NCI-H2081 (cell line): ENCODE results near the gene ABCC12.
"Not testable (repeated sequence)": the region's sequence is repeated elsewhere in the genome, so short reads cannot be mapped to it uniquely, and the experiment has no call there.

Source experiments
- DNase-seq, 2 experiments: peaks; one replicate each; lab custom pipeline; 2025; lab: John Stamatoyannopoulos, UW

Gene ABCC12

DNA sequence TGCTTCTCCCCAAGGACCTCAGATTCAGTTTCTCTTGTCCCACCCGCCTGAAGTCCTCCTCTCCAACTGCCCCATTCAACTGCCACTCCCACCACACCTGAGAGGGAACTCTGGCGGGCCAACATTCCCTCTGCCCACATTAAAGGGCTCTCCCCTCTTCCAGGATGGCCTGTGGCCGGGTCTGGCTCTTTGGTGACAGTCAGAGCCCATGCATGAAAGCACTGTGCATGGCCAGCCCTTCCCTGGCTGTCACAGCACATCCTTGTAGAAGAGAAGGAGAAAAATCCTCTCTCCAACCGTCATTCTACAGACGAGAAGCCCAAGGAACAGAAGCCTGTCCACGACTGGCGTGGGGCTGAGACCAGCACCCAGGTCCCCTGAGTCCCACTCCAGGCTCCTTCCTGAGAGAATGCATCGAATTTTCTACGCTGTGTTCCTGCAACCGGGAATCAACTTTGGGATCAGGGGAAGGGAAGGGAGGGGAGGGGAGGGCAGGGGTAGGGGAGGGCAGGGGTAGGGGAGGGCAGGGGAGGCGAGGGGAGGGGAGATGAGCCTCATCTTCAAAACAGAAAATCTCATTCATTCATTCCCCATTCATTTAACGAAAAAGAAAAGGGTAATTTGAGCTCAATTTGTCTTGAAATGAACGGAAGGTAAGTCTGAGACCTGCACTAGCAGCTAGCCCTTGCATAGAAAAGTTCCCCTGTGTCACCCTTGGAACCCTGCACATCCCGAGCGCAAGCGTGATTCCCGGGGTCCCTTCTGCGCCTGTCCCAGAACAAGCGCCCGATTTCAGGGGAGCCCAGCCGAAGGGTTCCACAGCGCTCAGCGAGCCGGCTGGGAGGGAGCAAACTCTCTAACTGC, at the start of gene ABCC12:
Gene ABCC12 (minus strand): TSS at position 68 of the 864 bp plus-strand sequence. CDS start 9,569 bp downstream, outside the sequence.
- DNase-seq, result no peak

DNA sequence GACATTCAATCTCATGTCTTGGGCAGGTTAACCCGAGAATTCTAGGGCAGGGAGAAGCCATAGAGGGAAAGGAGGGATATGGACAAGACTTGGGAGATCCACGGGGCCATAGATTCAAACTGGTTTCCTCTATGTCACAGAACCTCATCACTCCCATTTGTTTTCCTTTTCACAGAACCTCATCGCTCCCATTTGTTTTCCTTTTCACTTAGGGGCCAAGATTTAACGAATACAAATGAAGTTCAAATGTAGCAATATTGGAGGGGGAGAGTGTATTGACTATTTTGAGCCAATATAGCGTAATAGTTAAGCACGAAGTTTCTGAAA, 49.0 kb upstream of the ABCC12 start:
- no peak for DNase-seq

DNA sequence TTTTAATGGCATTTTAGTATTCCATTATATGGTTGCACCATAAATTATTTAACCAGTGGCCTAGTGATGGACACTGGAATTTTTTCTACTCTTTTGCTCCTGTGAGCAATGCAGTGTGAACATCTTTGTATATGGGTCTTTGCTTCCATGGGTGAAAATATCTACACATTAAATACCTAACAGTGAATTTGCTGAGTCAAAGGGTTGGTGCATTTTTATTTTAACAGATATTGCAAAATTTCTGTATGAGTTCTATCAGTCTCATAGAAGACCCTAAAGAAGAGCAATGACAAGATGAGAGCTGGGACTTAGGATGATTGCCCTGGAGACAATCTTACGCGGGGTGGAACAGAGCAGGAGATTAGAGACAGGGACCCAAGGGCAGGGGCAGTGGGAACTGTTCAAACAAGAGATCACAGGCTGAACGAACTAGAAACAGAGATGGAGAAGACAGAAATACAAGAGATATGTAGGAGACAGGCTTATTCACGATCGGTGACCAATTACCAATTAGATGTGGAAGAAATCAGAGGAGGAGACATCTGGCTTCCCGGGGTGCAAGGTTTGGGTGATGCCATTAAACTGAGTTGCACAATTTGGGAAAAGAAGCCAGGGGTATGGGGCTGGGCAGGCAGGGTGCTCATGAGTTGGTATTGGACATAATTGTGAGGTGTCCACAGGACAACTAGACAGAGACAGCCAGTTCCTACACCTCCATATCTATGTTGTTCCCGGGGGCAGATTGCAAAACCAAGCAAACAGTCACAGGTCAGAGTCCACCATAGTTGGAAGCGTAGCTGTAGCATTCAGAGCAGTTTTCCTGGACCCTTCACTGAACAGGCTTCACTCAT, 48.4 kb upstream of the ABCC12 start:
- DNase-seq, result no peak

DNA sequence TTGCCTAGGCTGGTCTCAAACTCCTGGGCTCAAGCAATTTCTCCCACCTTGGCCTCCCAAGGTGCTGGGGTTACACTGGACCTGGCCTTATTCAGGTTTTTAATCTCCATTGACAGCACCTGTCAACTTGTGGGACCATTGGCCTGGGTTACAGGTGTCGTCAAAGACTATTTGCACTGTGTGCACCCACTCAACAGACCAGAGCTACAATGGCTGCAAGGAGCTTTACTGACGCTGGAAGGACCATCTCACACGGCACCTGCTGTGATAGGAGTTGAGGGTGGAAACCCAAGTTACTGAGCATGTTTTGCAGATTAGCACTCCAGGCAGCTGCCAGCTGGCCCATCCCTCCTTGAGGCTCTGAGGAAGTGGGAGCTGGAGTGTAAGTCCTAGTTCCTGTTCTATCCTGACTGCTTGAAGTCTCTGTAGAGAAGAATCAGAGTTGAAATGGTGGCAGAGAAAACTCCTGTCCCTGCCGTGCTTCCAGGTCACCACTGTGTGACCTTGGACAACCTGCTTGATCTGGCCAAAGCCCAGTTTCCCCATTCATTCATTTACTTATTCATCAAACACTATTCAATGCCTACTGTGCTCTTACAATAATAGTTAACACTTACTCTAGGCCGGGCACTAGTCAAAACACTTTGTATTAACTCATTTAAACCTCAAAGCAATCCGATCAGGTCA, 45.9 kb upstream of the ABCC12 start:
- no peak for DNase-seq

DNA sequence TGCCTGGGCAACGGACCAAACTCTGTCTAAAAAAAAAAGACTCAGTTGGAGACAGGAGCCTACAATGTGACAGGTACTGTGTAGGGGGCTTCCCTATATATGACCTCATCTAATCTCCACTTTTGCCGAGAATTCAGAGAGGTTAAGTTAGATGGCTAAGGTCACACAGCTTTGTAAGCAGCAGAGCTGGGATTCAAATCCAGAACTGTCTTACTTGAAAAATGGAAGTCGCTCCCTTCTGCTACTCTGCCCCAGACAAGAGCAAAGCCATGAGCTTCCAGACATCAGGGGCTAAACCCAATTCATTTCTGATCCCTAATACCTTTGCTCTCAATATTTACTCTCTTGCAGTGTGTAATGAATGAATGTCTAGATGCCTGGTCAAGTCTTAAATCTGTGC, 41.5 kb upstream of the ABCC12 start:
- no peak for DNase-seq

DNA sequence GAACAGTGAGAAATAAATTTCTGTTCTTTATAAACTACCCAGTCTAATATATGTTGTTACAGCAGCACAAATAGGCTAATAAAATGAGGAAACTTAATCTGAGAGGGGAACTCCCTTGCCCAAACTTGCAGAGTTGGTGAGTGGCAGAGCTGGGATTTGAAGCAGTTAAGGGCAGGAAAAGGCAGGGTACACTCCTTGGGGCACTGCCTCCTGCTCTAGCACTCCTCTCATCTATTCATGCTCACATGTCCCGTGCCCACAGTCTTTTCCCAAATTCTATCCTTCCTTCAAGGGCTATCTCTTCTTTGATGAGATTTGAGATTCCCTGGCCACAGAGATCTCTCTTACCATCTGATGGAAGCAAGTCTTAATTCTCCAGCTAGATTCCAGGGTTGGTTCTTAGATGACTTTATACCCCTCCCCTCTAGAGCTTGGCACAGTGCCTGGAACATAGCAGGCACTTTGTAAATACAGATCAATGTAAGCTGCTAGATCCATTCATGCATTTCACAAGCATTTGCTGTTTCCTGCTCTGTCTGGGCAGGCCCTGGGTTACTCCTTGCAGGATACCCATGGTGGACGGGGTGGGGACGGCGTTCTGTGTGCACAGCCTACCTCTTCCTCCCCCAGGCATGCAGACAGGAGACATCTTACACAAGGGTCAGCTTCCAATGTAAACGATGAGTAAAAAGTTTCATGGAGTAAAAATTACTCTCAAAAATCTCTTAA, 39.2 kb upstream of the ABCC12 start:
- peak; percentile 23 to 64 for DNase-seq

DNA sequence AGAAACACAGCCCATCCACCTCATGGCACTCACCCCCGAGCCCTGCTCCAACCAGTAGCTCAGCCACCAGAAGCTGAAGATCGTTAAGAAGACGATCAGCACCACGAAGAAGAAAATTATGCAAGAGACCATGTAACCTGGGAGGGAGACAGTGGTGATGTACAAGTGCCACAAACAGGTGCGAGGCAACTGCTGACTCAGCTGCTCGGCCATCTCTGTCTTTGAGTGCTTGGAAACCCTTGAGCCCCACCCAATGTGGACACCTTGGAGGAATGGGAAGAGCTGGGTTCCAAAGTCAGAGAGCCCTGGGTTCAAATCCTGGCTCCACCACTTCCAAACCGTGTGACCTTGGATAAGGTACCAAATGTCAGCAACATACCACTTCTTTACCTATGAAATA, 38.1 kb upstream of the ABCC12 start:
- no peak for DNase-seq

DNA sequence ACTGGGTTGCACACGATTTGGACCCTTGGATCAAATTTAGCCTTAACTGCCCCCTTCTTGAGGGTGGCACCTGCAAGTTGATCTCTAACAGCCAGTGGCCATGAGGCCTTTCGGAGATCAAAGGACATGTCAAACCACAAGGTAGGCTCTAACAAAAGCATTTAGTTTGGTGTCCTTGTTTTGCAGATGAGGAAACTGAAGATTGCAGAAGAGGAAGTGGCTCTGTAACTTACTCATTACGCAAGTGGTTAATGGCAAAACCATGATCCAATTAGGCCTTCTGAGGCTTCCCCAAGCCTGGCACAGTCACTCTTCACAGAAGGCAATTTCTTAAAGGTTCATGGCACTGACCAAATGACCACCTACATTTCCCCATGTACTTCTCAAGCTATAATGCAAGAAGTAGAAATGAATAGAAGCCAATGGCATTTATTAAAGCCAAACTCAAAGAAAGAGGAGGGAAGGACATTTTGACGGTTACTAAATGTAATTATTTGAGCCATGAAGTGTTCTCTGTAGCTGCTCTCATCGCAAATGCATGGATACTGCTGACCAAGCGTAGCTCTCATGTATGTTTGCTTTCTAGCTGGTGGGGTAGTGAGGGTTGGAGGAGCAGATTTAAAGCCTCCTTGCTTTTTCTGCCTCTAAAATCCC, 32.8 kb upstream of the ABCC12 start:
- no peak for DNase-seq

DNA sequence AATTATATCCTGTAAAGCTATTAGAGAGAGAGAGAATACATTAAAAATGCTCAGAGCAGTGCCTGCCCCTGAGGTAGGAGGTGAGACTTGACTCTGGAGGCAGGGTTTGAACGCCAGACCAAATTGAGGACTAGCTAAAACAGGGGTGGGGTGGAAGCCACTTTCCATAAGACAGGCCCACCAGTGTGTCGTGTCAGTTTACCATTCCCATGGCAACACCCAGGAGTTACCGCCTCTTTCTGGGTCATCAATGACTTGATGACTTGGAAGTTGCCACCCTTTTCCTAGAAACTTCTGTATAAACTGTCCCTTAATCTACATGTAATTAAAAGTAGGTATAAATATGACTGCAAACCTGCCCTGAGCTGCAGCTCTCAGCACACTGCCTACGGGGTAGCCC, 32.0 kb upstream of the ABCC12 start:
- no peak for DNase-seq

DNA sequence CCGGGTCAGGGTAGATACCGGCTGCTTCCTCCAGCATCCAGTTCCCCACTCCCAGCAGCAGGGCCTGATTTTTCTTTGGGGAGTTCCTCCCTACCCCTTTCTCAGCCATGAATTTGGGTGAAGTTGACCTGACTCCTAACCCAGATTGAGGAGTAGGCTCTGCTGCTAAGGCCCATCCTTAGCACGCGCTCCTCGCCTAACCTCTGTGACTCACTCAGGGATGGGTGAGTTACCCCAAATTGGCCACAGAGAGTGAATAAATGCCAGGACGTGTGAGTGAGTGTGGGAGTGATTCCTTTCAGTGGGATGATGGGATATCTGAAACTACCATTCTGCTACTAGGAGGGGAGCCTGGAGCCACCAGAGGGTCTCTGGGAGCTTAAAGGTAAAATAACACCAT, 28.9 kb upstream of the ABCC12 start:
- DNase-seq, result no peak

DNA sequence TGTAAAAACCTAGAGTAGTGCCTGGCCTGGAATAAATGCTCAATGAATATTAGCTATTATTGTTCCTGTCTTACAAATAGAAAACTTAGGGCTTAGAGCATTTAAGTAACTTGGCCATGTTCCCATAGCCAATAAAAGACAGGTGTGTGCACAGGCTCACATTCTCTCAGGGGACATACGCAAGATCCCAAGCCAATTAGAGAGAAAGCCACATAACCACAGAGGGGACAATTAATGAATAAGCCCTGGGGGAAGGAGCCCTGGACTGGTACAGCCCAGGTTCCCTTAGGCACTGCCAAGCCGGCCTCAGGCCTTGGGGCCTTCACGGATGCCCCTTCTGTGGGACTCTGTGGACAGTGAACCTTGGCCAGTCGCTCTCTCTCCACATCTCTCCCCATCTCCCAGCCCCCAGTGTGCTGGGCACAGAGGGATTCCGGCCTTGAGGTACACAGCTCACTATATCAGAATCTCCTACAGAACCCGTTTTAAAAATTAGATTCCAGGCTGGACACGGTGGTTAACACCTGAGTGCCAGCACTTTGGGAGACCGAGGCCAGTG, 27.3 kb upstream of the ABCC12 start:
- peak; percentile 7 to 14 for DNase-seq

DNA sequence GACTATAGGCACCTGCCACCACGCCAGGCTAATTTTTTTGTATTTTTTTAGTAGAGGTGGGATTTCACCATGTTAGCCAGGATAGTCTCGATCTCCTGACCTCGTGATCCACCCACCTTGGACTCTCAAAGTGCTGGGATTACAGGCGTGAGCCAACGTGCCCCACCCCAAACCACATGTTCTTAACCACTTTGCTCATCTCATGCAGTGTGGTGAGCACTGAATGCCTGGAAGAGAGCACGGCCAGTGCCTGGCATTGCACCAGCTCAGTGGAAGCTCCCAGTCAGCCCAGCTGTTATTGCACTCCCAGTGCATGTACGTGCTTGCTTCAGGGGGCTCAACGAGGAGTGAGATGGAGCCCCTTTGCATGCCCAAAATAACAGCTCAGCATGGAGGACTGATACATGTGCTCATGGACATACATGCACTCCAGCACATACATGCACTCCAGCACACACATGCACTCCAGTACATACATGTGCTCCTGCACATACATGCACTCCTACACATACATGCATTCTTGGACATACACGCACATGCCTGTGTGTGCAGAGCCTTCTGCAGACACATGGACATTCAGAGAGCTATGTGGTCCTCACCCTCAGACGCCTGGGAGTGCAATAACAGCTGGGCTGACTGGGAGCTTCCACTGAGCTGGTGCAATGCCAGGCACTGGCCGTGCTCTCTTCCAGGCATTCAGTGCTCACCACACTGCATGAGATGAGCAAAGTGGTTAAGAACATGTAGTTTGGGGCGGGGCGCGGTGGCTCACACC, 26.1 kb upstream of the ABCC12 start:
- not testable (repeated sequence) for DNase-seq

DNA sequence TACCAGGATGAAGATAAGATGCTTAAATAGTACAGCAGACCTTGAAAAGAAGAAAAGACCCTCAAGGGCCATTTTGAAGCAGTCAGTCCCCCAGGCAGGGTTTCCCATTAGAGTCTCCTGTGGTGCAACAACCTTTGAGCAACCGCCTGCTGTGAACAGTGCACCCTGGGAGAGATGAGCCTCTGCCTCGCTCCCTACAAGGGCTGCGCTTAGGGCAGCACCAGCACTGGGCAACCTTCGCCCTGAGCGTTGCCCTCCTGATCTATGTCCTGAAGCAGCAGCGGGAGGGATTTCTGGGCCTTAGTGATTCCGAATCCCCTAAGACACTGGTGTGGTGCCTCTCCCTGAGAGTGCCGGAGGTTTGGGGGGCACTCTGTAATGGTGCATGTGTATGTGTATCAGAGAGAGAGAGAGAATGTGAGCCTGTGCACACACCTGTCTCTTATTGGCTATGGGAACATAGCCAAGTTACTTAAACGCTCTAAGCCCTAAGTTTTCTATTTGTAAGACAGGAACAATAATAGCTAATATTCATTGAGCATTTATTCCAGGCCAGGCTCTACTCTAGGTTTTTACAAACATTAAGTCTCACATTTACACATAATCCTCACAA, 25.2 kb upstream of the ABCC12 start:
- DNase-seq, result no peak

DNA sequence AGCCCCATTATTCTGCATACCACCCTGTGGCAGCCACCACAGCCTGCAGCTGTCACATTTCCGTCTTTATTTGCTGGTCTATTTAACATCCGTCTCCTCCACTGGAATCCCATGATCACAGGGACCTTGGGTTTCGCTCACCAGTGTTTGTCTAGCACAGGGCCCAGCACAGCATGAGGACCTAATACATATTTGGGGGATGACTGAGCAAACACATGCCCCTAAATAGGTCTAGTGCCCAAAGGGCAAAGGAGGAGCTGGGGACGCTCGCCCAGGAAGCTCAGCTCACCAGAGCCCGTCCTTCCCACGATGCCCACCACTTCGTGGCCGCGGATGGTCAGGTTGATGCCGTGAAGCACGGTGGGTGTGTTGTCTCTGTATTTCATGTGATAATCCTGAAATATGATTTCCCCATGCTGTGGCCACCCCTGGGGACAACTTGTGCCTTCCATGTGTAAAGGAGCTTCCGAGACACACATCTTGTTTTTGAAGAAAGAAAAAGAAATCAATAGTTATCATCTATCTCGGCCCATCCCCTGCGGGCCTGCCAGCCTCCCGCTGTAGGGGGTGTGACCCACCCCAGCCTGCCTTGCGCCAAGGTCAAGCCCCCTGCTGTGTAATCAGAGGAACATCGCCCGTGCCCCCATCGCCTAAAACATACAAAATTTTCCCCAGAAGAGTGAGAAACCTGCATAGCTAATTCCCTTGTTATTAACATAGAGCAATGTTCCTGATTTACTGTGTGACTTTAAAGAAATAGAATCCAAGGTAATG, 21.0 kb upstream of the ABCC12 start:
- DNase-seq, result no peak

DNA sequence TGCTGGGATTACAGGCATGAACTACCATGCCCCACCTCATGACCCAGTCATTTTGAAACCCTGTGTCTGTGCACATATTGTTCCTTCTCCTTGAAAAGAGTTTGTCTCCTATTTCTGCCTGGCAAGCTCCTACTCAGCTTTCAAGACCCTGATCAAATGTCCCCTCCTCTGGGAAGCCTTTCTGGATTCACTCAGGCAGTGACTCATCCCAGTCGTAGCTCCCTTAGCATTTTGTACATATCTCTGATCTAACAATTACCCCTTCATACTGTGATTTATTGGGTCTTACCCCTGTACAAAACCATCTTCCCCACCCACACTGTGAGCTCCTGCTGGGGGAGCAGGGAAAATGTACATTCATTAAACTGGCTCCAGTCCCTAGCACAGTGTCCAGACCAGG, 18.1 kb upstream of the ABCC12 start:
- no peak for DNase-seq

DNA sequence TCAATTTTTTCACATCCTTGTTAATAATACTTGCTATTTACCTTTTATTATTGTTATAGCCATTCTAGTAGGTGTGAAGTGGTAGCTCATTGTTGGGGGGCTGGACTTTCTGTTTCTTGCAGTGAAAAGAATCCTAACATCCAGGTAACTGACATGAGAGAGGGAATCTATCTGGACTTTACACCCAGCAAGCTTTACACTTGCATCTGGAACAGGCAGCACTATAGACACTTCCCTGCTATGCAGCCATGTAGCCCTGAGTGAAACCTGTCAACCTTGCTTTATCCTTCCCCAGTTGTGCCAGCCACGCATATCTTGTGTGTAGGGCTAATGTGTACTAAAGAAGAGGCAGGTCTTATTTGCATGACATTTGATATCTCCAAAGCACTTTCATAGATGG, 16.9 kb upstream of the ABCC12 start:
- DNase-seq, result no peak

DNA sequence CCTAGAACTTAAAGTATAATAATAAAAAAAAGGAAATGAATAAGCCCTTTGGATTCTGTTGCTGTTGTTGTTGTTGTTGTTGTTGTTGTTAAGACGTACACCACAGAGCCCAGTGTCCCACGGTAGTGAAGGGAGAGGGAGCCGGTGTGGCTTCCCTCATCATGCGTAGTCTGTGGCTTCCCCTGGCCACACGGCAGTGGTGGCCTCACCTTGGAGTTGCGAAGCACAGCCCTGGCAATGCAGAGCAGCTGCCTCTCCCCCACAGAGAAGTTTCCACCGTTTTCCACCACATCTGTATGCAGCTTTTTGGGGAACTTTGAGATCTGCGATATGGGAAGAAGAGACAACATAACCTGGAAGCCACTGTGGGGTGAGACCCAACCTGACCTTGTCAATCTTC, 14.1 kb upstream of the ABCC12 start:
- no peak for DNase-seq

DNA sequence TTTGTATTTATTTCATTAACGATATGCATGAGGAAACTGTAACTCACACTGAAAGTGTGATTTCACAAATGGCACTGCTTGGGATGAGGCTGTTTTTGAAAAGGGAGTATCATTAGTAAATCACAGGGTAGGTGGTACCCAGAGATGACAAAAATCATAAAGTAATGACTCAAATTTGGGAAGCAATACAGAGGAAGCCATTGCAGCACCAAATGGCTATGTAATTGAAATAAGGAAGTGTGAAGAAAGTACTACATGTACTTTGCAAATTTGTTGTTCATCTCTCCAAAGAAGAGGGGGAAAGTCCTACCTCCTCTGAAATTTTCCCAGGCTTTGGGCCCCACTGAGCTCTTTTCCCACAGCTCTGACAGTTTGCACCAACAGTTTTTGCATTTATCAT, 12.3 kb upstream of the ABCC12 start:
- DNase-seq, result no peak

DNA sequence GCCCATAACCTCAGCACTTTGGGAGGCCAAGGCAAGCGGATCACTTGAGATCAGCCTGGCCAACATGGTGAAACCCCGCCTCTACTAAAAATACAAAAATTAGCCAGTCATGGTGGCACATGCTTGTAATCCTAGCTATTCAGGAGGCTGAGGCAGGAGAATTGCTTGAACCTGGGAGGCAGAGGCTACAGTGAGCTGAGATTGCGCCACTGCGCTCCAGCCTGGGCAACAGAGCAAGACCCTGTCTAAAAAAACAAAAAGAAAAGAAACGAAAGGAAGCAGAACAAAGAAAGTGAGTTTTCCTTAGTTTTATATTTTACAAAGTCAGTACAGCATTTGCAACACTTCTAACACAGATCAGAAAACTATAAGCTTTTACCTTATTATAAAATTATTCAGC, 10.8 kb upstream of the ABCC12 start:
- DNase-seq, result not testable (repeated sequence)
